ENCODE measurements around the gene ITGA6. TPM values are rescaled to one million over a fixed set of nuclear protein-coding genes. Genes with fewer than 3 reads are reported as not detected.

ITGA6 gene
- total and polyA plus RNA-seq, 8 donors, result 14.7 to 92.7 (median 54.8) TPM

DNA sequence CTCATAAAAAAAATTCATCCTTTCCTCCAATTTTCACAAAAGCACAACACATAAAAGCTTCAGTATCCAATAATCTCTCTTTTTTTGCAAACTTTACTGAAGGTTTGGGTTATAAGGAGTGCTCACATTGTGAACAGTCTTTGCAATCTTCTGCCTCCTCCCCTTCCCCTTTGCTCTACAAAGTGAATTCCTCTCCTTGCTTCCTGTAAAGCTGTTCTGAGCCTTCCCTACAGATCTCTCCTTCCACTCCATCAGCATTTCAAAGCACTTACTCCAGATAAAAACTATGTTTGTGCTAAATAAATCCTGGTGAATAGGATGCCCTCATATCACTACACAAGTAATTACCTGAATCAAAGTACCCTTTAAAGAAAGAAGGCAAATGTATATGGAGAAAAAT, 123.9 kb downstream of the ITGA6 start:
- Histone ChIP-seq H3K36me3 (no peaks in the 10 kb centered on the region), H3K4me1 (no peaks in the 10 kb centered on the region), H3K4me3 (no peak overlapping the region), H3K27ac (no peak overlapping the region), H3K9me3 (no peaks in the 10 kb centered on the region), H3K27me3 (no peaks in the 10 kb centered on the region)
- DNase-seq (no peak), ATAC-seq (no peak), FAIRE-seq (no peak)
- TF ChIP-seq, protein P1, sequence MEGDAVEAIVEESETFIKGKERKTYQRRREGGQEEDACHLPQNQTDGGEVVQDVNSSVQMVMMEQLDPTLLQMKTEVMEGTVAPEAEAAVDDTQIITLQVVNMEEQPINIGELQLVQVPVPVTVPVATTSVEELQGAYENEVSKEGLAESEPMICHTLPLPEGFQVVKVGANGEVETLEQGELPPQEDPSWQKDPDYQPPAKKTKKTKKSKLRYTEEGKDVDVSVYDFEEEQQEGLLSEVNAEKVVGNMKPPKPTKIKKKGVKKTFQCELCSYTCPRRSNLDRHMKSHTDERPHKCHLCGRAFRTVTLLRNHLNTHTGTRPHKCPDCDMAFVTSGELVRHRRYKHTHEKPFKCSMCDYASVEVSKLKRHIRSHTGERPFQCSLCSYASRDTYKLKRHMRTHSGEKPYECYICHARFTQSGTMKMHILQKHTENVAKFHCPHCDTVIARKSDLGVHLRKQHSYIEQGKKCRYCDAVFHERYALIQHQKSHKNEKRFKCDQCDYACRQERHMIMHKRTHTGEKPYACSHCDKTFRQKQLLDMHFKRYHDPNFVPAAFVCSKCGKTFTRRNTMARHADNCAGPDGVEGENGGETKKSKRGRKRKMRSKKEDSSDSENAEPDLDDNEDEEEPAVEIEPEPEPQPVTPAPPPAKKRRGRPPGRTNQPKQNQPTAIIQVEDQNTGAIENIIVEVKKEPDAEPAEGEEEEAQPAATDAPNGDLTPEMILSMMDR (IDR thresholded peaks at IDR 0.05), result no peak
- intact Hi-C loops (cut with DNase I), result no loop called here

DNA sequence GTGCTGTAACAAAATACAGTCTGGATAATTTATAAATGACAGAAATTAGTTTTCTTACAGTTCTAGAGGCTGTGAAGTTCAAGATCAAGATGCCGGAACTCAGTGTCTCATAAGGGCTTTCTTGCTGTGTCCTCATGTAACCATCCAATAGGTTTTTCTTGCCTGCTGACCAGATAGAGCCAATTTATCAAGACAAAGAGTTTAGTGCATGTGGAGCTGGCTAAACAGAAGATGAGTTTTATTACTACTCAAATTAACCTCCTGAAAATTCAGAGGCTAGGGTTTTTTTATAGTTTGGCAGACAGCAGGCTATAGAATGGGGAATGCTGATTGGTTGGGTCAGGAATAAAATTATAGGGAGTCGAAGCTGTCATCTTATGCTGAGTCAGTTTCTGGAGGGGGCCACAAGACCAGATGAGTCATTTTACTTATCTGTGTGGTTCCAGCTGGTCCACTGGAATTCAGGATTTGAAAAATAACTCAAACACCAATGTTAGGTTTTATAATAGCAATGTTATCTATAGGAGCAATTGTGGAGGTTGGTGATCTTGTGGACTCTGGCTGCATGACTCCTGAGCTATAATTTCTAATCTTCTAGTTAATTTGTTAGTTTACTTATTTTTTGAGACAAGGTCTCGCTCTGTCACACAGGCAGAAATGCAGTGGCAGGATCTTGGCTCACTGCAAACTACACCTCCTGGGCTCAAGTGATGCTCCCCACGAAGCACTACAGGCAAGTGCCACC, 125.3 kb downstream of the ITGA6 start:
- no peaks in the 10 kb centered on the region for H3K27me3 ChIP-seq
- ATAC-seq (no peak), FAIRE-seq (no peak), DNase-seq (peak in 1 of 6 donors; percentile 42)
- H3K9me3 ChIP-seq, result no peaks in the 10 kb centered on the region
- peaks cover 4 to 6% (median 5%) of the 10 kb centered on the region in 3 donors for H3K4me1 ChIP-seq
- WGBS, 2 donors, result 88 to 91% methylated on average over 4 of the region's 4 CpGs
- no peak overlapping the region for H3K4me3 ChIP-seq
- intact Hi-C loops (cut with DNase I), result no loop called here
- H3K27ac ChIP-seq, result no peak overlapping the region
- H3K36me3 ChIP-seq, result no peaks in the 10 kb centered on the region
- TF ChIP-seq, protein P1 (IDR thresholded peaks at IDR 0.05), result no peak

DNA sequence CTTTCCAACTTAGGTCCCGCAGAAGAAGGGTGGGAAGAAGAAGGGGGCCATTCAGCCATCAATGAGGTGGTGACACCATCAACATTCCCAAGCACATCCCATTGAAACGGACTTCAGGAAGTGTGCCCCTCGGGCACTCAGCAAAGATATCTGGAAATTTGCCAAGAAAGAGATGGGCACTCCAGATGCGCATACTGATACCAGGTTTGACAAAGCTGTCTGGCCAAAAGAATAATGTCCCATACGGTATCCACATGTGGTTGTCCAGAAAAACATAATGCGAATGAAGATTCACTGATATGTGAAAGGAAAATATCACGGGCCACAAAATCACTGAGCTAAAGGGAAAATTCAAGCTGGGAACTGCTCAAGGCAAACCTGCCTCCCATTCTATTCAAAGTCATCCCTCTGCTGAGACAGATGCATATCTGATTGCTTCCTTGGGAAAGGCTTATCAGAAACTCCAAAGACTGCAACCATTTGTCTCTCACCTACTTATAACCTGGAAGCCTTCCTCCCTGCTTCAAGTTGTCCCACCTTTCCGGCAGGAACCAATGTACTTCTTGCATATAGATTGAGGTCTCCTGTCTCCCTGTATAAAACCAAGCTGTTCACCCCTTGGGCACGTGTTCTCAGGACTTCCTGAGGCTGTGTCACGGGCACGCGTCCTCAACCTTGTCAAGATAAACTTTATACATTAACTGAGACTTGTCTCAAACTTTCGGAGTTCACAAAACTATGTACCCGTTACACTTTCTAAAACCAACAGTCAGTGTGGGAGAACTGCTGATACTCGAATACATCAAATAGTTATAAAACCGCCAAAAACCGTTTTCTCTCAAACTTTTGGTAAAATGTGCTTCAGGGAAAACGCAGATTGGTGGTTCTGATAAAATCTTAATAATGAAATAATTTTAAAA, 127.2 kb downstream of the ITGA6 start:
- FAIRE-seq (no peak), DNase-seq (no peak), ATAC-seq (no peak)
- no peaks in the 10 kb centered on the region for H3K36me3 ChIP-seq
- TF ChIP-seq, protein P1 (IDR thresholded peaks at IDR 0.05), result no peak
- H3K4me3 ChIP-seq, result peak overlapping the region in 3 of 4 donors; percentile 52 to 84 (median 64)
- intact Hi-C loops (cut with DNase I), result no loop called here
- no peaks in the 10 kb centered on the region for H3K27me3 ChIP-seq
- peaks cover 4 to 6% (median 5%) of the 10 kb centered on the region in 3 donors for H3K4me1 ChIP-seq
- H3K27ac ChIP-seq, result peak overlapping the region in 3 of 4 donors; percentile 85 to 97 (median 95)
- 47 to 52% methylated on average over 18 of the region's 18 CpGs for WGBS, 2 donors
- no peaks in the 10 kb centered on the region for H3K9me3 ChIP-seq

DNA sequence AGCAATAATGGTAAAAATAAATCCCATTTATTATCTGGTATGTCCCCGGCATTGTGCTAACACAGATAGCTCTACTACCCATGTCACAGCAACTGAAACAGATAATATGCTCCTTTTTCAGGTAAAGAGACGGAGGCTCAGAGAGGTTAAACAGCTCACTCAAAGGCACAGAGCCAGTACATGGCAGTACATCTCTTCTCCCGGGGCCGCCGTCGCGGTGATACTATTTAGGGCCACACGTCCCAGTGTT, 127.8 kb downstream of the ITGA6 start:
- Histone ChIP-seq H3K9me3 (no peaks in the 10 kb centered on the region), H3K27ac (peak overlapping the region; percentile 85 to 97 (median 94)), H3K4me1 (peaks cover 4 to 6% (median 5%) of the 10 kb centered on the region in 3 donors), H3K4me3 (peak overlapping the region; percentile 52 to 87 (median 74)), H3K36me3 (no peaks in the 10 kb centered on the region), H3K27me3 (no peaks in the 10 kb centered on the region)
- no peak for FAIRE-seq
- 2% methylated on average over 8 of the region's 8 CpGs for WGBS, 2 donors
- TF ChIP-seq, protein P1 (IDR thresholded peaks at IDR 0.05), result no peak
- no peak for DNase-seq
- intact Hi-C loops (cut with DNase I), result no loop called here
- peak in 1 of 4 donors; percentile 44 for ATAC-seq

Other genes with a start within 250 kb of the ITGA6 start
- gene PDK1, start 128.5 kb downstream of the ITGA6 start, total RNA-seq, result 10 to 100 TPM in 1 of 6 donors, 1 to 10 TPM in 5; 5.5 to 12.4 (median 7.9) TPM
- 1 to 10 TPM; 1.2 to 3.1 TPM for gene PDK1, start 128.5 kb downstream of the ITGA6 start, polyA plus RNA-seq